Hepatic stellate cell (primary cell): ENCODE measurements around the gene IL17B.
A peak's percentile ranks its signal among the peaks of the same experiment; 100 is the strongest.

Source experiments
- DNase-seq: peaks from one replicate; pipeline ENCODE4 v3.0.0; 2011; ENCODE audit warnings: low spot score

The IL17B gene

GRCh38 chr5:149379177-149379761, at the start of gene IL17B:
TSS of gene IL17B (minus strand) at chr5:149379292. CDS start at chr5:149379225, 67 bp downstream.
- DNase-seq, result no peak

GRCh38 chr5:149428032-149428431, 48.9 kb upstream of the IL17B start:
- no peak for DNase-seq

GRCh38 chr5:149427374-149427773, 48.3 kb upstream of the IL17B start:
- DNase-seq, result no peak

- no peak for DNase-seq
These were observed 47.8 kb upstream of the IL17B start for GRCh38 chr5:149426931-149427330.

- no peak for DNase-seq
These were observed 46.6 kb upstream of the IL17B start for GRCh38 chr5:149425729-149426128.

- DNase-seq, result no peak
These were observed 45.6 kb upstream of the IL17B start for GRCh38 chr5:149424371-149425315.

GRCh38 chr5:149423794-149424268, 44.7 kb upstream of the IL17B start:
- peak; percentile 64 for DNase-seq

GRCh38 chr5:149423049-149423793, 44.1 kb upstream of the IL17B start:
- no peak for DNase-seq

- peak; percentile 81 for DNase-seq
These were observed 43.4 kb upstream of the IL17B start for GRCh38 chr5:149422366-149423048.

GRCh38 chr5:149421834-149422233, 42.7 kb upstream of the IL17B start:
- DNase-seq, result no peak

GRCh38 chr5:149421372-149421685, 42.2 kb upstream of the IL17B start:
- no peak for DNase-seq

- DNase-seq, result no peak
These were observed 41.7 kb upstream of the IL17B start for GRCh38 chr5:149420545-149421371.

GRCh38 chr5:149419859-149420544, 40.9 kb upstream of the IL17B start:
- no peak for DNase-seq

GRCh38 chr5:149419532-149419858, 40.4 kb upstream of the IL17B start:
- no peak for DNase-seq

- DNase-seq, result no peak
These were observed 39.9 kb upstream of the IL17B start for GRCh38 chr5:149418910-149419531.

GRCh38 chr5:149417711-149418368, 38.7 kb upstream of the IL17B start:
- DNase-seq, result no peak

- DNase-seq, result no peak
These were observed 38.1 kb upstream of the IL17B start for GRCh38 chr5:149416987-149417710.

GRCh38 chr5:149415066-149415967, 36.2 kb upstream of the IL17B start:
- no peak for DNase-seq
